Measurements from ENCODE around the gene DRD4.
"Not testable (repeated sequence)": the region's sequence is repeated elsewhere in the genome, so short reads cannot be mapped to it uniquely, and the experiment has no call there.

Gene DRD4

GRCh38 chr11:679271-680207, 42.5 kb downstream of the DRD4 start:
- no peak for DNase-seq (ENCODE audit: low spot score)

GRCh38 chr11:680476-680875, 43.4 kb downstream of the DRD4 start:
- no peak for DNase-seq (ENCODE audit: low spot score)

GRCh38 chr11:680970-681369, 43.9 kb downstream of the DRD4 start:
- DNase-seq (ENCODE audit: low spot score), result no peak

- no peak for DNase-seq (ENCODE audit: low spot score)
These were observed 49.6 kb downstream of the DRD4 start for GRCh38 chr11:686451-687243.

GRCh38 chr11:687751-688150, 50.7 kb downstream of the DRD4 start:
- DNase-seq (ENCODE audit: low spot score), result no peak

- DNase-seq (ENCODE audit: low spot score), result no peak
These were observed 51.6 kb downstream of the DRD4 start for GRCh38 chr11:688681-689080.

- DNase-seq (ENCODE audit: low spot score), result no peak
These were observed 52.6 kb downstream of the DRD4 start for GRCh38 chr11:689625-690024.

- DNase-seq (ENCODE audit: low spot score), result not testable (repeated sequence)
These were observed 53.2 kb downstream of the DRD4 start for GRCh38 chr11:690244-690643.

Data from left forelimb (tissue), 1 donor.